Esophagus squamous epithelium (tissue), 4 donors: ENCODE data around the gene NDUFC1.

Experiments
- POLR2A ChIP-seq, 4 donors: fragments of 450-650 bp; IDR thresholded peaks; one replicate each; pipeline ENCODE4 v1.6.1; 2017; ENCODE audit warnings: antibody characterized with exemption in 4 of 4, mild to moderate bottlenecking in 4 of 4, moderate library complexity in 3 of 4
- TF ChIP-seq, protein P1 (sequence below), 6 experiments: fragments of 450-650 bp in 4 of 6; fragments of 200-600 bp in 2 of 6; sonication (generic) in 2 of 6; IDR thresholded peaks; one replicate each; pipeline ENCODE4 v1.5.1; 2016 to 2019; ENCODE audit warnings: antibody characterized with exemption in 6 of 6, mild to moderate bottlenecking in 4 of 6, moderate library complexity in 4 of 6

DNA sequence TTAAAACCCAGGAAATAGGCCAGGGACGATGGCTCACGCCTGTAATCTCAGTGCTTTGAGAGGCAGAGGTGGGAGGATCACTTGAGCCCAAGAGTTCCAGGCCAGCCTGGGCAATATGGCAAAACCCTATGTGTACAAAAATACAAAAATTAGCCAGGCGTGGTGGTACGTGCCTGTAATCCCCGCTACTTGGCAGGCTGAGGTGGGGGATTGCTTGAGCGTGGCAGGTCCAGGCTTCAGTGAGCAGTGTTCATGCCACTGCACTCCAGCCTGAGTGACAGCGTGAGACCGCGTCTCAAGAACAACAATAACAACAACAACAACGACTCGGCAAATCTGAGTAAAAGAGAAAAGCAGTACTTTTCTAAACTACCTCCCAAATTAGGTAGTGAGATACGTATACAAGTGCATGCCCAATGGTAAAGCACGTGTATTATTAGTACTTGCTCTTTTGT, 13.0 kb upstream of the NDUFC1 start:
- TF ChIP-seq, protein P1, sequence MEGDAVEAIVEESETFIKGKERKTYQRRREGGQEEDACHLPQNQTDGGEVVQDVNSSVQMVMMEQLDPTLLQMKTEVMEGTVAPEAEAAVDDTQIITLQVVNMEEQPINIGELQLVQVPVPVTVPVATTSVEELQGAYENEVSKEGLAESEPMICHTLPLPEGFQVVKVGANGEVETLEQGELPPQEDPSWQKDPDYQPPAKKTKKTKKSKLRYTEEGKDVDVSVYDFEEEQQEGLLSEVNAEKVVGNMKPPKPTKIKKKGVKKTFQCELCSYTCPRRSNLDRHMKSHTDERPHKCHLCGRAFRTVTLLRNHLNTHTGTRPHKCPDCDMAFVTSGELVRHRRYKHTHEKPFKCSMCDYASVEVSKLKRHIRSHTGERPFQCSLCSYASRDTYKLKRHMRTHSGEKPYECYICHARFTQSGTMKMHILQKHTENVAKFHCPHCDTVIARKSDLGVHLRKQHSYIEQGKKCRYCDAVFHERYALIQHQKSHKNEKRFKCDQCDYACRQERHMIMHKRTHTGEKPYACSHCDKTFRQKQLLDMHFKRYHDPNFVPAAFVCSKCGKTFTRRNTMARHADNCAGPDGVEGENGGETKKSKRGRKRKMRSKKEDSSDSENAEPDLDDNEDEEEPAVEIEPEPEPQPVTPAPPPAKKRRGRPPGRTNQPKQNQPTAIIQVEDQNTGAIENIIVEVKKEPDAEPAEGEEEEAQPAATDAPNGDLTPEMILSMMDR (IDR thresholded peaks at IDR 0.05): no peak
- TF ChIP-seq POLR2A (IDR thresholded peaks at IDR 0.05): no peak
